Progenitor cell of endocrine pancreas (in vitro differentiated cells): ENCODE results near the gene CIB1. TPM values are rescaled to one million over a fixed set of nuclear protein-coding genes. Genes with fewer than 3 reads are reported as not detected.
A peak's percentile ranks its signal among the peaks of the same experiment; 100 is the strongest.

Source experiments
- DNase-seq: peaks from one replicate; pipeline ENCODE4 v3.0.0; 2021; ENCODE audit warnings: low spot score; ENCODE audit not compliant: unreplicated experiment
- H3K27ac Mint-ChIP-seq: 2 replicates; pipeline ENCODE4 v1.8.0; 2021; ENCODE audit warnings: mild to moderate bottlenecking, moderate library complexity, mixed read lengths
- H3K27me3 Mint-ChIP-seq: 2 replicates; pipeline ENCODE4 v1.8.0; 2021; ENCODE audit warnings: mixed read lengths
- H3K36me3 Mint-ChIP-seq: 2 replicates; pipeline ENCODE4 v1.8.0; 2022; ENCODE audit warnings: mixed read lengths; ENCODE audit not compliant: insufficient read depth
- H3K4me1 Mint-ChIP-seq: 2 replicates; pipeline ENCODE4 v1.8.0; 2021; ENCODE audit warnings: low read depth, mixed read lengths
- H3K4me3 Mint-ChIP-seq: 2 replicates; pipeline ENCODE4 v1.8.0; 2021; ENCODE audit warnings: low read depth, mild to moderate bottlenecking, moderate library complexity, mixed read lengths
- H3K9me3 Mint-ChIP-seq: 2 replicates; pipeline ENCODE4 v1.8.0; 2021; ENCODE audit warnings: low read depth, mixed read lengths
- total RNA-seq: library from RNA; stranded (reverse); gene quantifications from 2 replicates; pipeline ENCODE4 v1.2.1, GENCODE V29; 2021
- TF ChIP-seq, protein P1 (sequence below): fragments of 200-600 bp; sonication (generic); IDR thresholded peaks from one replicate; pipeline ENCODE4 v1.5.0; 2021; ENCODE audit warnings: antibody characterized with exemption, mild to moderate bottlenecking; ENCODE audit not compliant: unreplicated experiment

CIB1 gene
- total RNA-seq, 1 donor from 2014 or later, result 28.3 TPM

DNA sequence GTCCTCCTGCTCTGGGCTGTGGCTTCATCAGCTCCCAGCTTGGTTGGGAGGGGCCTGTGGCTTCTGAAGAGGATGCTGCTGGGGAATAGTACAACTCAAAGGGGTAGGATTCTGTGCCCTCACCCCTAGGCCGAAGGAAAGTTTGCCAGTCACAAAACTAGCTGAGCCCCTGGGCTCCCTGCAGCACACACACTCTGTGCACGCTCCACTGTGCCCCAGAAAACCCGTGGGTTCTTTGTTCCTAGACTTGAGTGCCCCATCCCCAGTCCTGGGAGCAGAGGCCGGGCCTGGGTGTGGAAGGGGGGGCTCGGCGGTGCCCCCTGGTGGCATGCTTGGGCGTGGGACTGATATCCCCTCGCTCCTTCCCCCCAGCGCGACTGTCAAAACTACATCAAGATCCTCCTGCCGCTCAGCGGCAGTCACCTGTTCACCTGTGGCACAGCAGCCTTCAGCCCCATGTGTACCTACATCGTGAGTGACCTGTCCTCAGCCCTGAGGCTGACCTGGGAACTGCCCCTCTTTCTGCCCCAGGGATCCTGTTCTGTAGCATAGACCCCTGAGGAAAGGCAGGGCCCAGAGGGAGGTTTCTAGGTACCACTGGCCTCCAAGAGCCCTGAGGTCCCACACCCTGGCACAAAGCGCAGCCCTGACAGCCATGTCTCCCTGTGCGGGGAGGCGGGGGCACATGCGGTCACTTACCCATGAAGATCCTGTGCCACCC lies 14.2 kb downstream of the CIB1 start:
- no peaks in the 10 kb centered on the region for H3K4me1 Mint-ChIP-seq
- H3K4me3 Mint-ChIP-seq, result no peak overlapping the region
- H3K36me3 Mint-ChIP-seq, result peaks cover 5% of the 10 kb centered on the region
- no peak overlapping the region for H3K27ac Mint-ChIP-seq
- TF ChIP-seq, protein P1, sequence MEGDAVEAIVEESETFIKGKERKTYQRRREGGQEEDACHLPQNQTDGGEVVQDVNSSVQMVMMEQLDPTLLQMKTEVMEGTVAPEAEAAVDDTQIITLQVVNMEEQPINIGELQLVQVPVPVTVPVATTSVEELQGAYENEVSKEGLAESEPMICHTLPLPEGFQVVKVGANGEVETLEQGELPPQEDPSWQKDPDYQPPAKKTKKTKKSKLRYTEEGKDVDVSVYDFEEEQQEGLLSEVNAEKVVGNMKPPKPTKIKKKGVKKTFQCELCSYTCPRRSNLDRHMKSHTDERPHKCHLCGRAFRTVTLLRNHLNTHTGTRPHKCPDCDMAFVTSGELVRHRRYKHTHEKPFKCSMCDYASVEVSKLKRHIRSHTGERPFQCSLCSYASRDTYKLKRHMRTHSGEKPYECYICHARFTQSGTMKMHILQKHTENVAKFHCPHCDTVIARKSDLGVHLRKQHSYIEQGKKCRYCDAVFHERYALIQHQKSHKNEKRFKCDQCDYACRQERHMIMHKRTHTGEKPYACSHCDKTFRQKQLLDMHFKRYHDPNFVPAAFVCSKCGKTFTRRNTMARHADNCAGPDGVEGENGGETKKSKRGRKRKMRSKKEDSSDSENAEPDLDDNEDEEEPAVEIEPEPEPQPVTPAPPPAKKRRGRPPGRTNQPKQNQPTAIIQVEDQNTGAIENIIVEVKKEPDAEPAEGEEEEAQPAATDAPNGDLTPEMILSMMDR, result peak; percentile 72
- no peaks in the 10 kb centered on the region for H3K27me3 Mint-ChIP-seq
- peak; percentile 41 for DNase-seq
- H3K9me3 Mint-ChIP-seq, result no peaks in the 10 kb centered on the region

DNA sequence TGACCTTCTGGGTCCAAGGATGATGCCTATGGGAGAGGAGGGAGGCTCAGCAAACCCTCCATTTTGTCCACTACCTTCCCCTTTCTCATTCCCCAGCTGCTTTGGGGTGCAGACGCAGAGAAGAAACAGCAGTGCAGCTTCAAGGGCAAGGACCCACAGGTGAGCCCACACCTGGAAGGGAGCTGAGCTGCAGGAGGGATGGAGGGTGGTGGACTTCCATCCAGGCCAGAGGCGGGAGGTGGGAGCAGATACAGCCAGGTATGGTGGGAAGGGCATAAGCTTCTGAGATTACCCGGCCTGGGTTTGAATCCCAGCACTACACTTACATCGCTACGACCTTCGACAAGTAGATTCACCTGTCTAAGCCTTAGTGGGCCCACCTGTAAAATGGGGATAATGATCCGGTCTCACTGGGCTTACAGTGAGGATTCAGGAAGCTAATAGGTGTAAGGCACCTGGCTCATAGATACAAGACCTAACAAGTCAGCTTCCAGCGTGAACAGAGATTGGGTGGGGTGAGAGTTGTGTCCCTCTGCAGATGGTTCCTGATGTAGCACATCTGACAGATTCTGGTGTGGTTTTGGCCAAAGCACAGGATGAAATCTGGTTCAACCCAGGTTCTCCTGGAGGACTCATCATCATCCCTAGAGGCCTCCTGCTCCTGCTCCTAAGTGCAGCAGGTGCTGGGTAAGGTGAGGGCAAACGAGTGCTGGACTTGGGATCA lies 15.9 kb downstream of the CIB1 start:
- H3K36me3 Mint-ChIP-seq, result peaks cover 2% of the 10 kb centered on the region
- H3K4me3 Mint-ChIP-seq, result no peak overlapping the region
- peaks cover 5% of the 10 kb centered on the region for H3K4me1 Mint-ChIP-seq
- no peaks in the 10 kb centered on the region for H3K9me3 Mint-ChIP-seq
- no peak overlapping the region for H3K27ac Mint-ChIP-seq
- no peaks in the 10 kb centered on the region for H3K27me3 Mint-ChIP-seq
- TF ChIP-seq, protein P1, result no peak
- DNase-seq, result no peak

DNA sequence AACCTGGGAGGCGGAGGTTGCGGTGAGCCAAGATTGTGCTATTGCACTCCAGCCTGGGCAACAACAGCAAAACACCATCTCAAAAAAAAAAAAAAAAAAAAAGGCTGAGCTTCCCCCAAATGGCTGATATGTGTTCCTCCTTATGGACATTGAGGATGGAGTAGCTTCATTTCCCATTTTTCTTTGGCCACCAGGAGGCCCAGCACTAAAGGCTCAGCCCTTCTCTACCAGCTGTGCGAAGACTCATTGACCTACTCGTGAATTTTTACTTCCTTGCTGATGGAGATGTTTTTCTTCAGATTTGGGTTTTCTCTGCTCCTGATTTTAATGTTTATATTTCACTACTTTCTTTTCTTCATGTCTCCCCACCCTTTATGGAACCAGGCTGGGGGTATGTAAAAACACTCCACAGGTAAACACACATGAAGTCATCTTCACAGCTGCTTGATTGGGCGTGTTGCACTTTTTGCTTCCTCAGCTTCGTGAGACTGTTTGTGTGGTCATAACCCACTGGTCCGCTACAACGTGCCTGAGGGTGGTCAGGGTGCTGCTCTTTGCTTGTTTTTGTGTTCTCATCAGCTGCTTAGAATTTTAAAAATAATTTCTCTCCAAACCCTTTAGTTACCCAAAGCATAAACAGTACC lies 19.1 kb downstream of the CIB1 start:
- H3K27me3 Mint-ChIP-seq, result no peaks in the 10 kb centered on the region
- no peak for DNase-seq
- H3K9me3 Mint-ChIP-seq, result no peaks in the 10 kb centered on the region
- H3K4me1 Mint-ChIP-seq, result peaks cover 5% of the 10 kb centered on the region
- peaks cover 2% of the 10 kb centered on the region for H3K36me3 Mint-ChIP-seq
- no peak overlapping the region for H3K4me3 Mint-ChIP-seq
- no peak overlapping the region for H3K27ac Mint-ChIP-seq
- TF ChIP-seq, protein P1, result peak; percentile 22

DNA sequence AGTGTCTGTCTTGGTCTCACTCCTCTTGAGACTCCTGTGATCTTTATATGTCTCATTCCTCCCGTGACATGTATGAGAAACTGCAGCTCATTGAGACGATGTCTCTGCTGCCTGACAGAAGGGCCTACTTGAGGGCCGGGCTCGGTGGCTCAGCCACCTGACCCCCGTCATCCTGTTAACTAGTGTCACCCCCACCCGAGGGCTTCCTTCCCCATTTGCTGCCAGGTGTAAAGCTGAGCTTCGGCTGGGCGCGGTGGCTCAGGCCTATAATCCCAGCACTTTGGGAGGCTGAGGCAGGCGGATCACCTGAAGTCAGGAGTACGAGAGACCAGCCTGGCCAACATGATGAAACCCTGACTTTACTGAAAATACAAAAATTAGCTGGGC lies 19.9 kb downstream of the CIB1 start:
- H3K4me3 Mint-ChIP-seq, result no peak overlapping the region
- H3K36me3 Mint-ChIP-seq, result peaks cover 2% of the 10 kb centered on the region
- DNase-seq, result no peak
- peaks cover 7% of the 10 kb centered on the region for H3K4me1 Mint-ChIP-seq
- TF ChIP-seq, protein P1, result no peak
- no peaks in the 10 kb centered on the region for H3K9me3 Mint-ChIP-seq
- H3K27ac Mint-ChIP-seq, result peak overlapping the region; percentile 85
- H3K27me3 Mint-ChIP-seq, result no peaks in the 10 kb centered on the region

DNA sequence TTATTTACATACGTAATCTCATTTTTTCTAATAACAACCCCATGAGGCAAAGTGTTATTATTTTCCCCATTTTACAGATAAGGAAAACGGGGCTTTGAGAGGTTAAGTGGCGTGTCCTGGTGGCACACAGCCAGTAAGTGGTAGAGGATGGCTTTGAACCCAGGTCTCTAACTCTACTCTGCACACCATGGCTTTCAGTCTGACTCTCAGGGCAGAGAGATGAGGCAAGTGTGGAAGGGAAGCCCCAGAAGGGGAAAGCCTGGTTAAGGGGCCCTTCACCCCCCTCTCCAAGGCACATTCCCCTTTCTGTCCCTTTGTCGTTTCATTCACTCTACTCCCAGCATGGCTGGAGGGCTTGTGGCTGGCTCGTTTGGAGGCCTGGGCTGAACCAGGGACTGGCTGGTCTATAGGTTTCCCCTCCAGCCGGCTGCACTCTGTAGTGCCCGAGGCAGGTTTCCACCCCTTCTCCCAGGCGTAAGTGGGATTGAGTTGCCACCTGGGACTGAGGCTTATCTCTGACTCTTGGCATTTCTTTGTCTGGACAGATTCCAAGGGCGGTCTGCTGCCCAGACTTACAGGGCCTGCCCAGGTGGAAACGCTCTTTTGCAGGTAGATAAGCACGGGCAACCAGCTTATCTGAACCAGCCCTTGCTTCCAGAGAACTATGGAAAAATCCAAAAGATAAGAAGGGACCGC lies 20.5 kb downstream of the CIB1 start:
- Mint-ChIP-seq H3K27ac (peak overlapping the region; percentile 85), H3K4me3 (no peak overlapping the region), H3K27me3 (no peaks in the 10 kb centered on the region), H3K9me3 (no peaks in the 10 kb centered on the region), H3K36me3 (no peaks in the 10 kb centered on the region), H3K4me1 (peaks cover 12% of the 10 kb centered on the region)
- TF ChIP-seq, protein P1, result no peak
- DNase-seq, result no peak
